ENCODE data around the gene CYTL1.

The CYTL1 gene

GRCh38 chr4:5030927-5031326, 11.7 kb upstream of the CYTL1 start:
- Histone ChIP-seq H3K36me3 (no peaks in the 10 kb centered on the region), H3K4me3 (ENCODE audit: low read depth, low read length) (no peak overlapping the region), H3K27me3 (no peaks in the 10 kb centered on the region; the same call in 1 of the 2 replicates), H3K9me3 (no peaks in the 10 kb centered on the region), H3K4me1 (no peaks in the 10 kb centered on the region)
- DNase-seq, result no peak
- no peak for TF ChIP-seq CTCF (IDR thresholded peaks at IDR 0.05; ENCODE audit: low read depth, low read length)

GRCh38 chr4:5030221-5030620, 11.0 kb upstream of the CYTL1 start:
- TF ChIP-seq CTCF (IDR thresholded peaks at IDR 0.05; ENCODE audit: low read depth, low read length), result no peak
- no peaks in the 10 kb centered on the region; the same call in 1 of the 2 replicates for H3K27me3 ChIP-seq
- H3K4me1 ChIP-seq, result no peaks in the 10 kb centered on the region
- H3K4me3 ChIP-seq (ENCODE audit: low read depth, low read length), result no peak overlapping the region
- no peaks in the 10 kb centered on the region for H3K9me3 ChIP-seq
- H3K36me3 ChIP-seq, result no peaks in the 10 kb centered on the region
- no peak for DNase-seq

GRCh38 chr4:5029447-5029846, 10.2 kb upstream of the CYTL1 start:
- no peaks in the 10 kb centered on the region for H3K9me3 ChIP-seq
- H3K4me3 ChIP-seq (ENCODE audit: low read depth, low read length), result no peak overlapping the region
- H3K36me3 ChIP-seq, result no peaks in the 10 kb centered on the region
- no peaks in the 10 kb centered on the region; the same call in 1 of the 2 replicates for H3K27me3 ChIP-seq
- TF ChIP-seq CTCF (IDR thresholded peaks at IDR 0.05; ENCODE audit: low read depth, low read length), result no peak
- H3K4me1 ChIP-seq, result no peaks in the 10 kb centered on the region
- DNase-seq, result no peak

- no peak for TF ChIP-seq CTCF (IDR thresholded peaks at IDR 0.05; ENCODE audit: low read depth, low read length)
- H3K4me3 ChIP-seq (ENCODE audit: low read depth, low read length), result no peak overlapping the region
- DNase-seq, result no peak
- no peaks in the 10 kb centered on the region for H3K9me3 ChIP-seq
- no peaks in the 10 kb centered on the region for H3K4me1 ChIP-seq
- no peaks in the 10 kb centered on the region for H3K36me3 ChIP-seq
- H3K27me3 ChIP-seq, result no peaks in the 10 kb centered on the region; the same call in 1 of the 2 replicates
Observed at GRCh38 chr4:5028480-5028879, 9.2 kb upstream of the CYTL1 start.

GRCh38 chr4:5027346-5027745, 8.1 kb upstream of the CYTL1 start:
- H3K4me1 ChIP-seq, result no peaks in the 10 kb centered on the region
- H3K27me3 ChIP-seq, result no peaks in the 10 kb centered on the region; the same call in 1 of the 2 replicates
- no peak for DNase-seq
- H3K36me3 ChIP-seq, result no peaks in the 10 kb centered on the region
- no peaks in the 10 kb centered on the region for H3K9me3 ChIP-seq
- H3K4me3 ChIP-seq (ENCODE audit: low read depth, low read length), result no peak overlapping the region
- TF ChIP-seq CTCF (IDR thresholded peaks at IDR 0.05; ENCODE audit: low read depth, low read length), result no peak

- no peak for DNase-seq
Observed at GRCh38 chr4:5026371-5026770, 7.1 kb upstream of the CYTL1 start.

More at GRCh38 chr4:5026371-5026770, 7.1 kb upstream of the CYTL1 start:
- Histone ChIP-seq H3K27me3 (no peaks in the 10 kb centered on the region; the same call in 1 of the 2 replicates), H3K9me3 (no peaks in the 10 kb centered on the region), H3K4me1 (no peaks in the 10 kb centered on the region), H3K4me3 (ENCODE audit: low read depth, low read length) (no peak overlapping the region), H3K36me3 (no peaks in the 10 kb centered on the region)
- no peak for TF ChIP-seq CTCF (IDR thresholded peaks at IDR 0.05; ENCODE audit: low read depth, low read length)
